Activated T-cell treated with anti-CD3 and anti-CD28 coated beads for 1 hour (primary cell): ENCODE results near the gene PLCB4.

Experiments used
- DNase-seq: peaks from one replicate; pipeline ENCODE4 v3.0.0-alpha.2; 2020; ENCODE audit warnings: low read depth

Gene PLCB4

DNA sequence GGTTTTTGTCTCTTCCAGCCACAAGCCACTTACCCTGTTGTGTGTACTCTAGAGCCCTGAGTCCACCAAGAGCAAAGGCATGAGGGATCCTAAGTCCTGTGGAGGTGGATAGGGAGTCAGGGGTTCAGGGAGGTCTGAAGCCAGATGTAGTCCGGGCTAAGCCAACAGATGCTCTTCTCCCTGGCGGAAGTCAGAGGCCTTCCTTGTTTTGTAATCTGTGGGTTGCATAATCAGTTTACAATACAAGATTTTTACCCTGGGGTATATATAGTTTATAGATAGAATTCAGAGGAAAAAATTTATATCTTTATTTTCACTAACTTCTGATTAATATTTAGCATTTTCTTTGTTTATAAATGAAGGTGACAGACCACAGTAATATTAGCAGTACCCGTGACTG, 454.7 kb downstream of the PLCB4 start:
- DNase-seq = no peak
